GM15510 (cell line): ENCODE measurements around the gene ACOXL.

Source experiments
- POLR2A ChIP-seq: IDR thresholded peaks from 3 replicates; pipeline ENCODE4 v1.6.1; 2011; ENCODE audit warnings: borderline replicate concordance; ENCODE audit not compliant: insufficient read length; ENCODE audit errors: extremely low read depth

The ACOXL gene

DNA sequence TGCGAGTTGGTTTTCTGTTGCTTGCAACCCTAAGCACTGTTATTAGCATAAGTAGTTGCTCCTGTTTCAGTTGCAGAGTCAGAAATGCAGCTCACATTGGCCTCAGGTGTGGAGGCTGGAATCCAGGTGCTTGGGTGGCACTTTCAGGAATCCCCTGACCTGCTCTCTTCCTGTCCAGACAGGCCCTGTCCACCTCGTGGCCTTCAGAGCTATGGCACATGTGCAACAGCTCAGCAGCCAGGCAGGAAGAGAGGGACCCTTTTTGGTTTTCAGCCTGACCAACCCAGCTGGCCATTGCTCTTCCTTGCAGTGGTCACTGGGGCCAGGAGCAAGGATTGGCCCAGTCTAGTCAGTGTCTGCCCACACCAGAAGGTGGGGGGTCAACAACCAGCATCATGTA lies 12.7 kb downstream of the ACOXL start:
- no peak for TF ChIP-seq POLR2A

GRCh38 chr2:110746586-110747521 lies 14.5 kb downstream of the ACOXL start:
- no peak for TF ChIP-seq POLR2A

- no peak for TF ChIP-seq POLR2A
Observed at GRCh38 chr2:110747522-110748488, 15.4 kb downstream of the ACOXL start.

- TF ChIP-seq POLR2A: no peak
Observed at GRCh38 chr2:110748489-110748867, 16.1 kb downstream of the ACOXL start.

DNA sequence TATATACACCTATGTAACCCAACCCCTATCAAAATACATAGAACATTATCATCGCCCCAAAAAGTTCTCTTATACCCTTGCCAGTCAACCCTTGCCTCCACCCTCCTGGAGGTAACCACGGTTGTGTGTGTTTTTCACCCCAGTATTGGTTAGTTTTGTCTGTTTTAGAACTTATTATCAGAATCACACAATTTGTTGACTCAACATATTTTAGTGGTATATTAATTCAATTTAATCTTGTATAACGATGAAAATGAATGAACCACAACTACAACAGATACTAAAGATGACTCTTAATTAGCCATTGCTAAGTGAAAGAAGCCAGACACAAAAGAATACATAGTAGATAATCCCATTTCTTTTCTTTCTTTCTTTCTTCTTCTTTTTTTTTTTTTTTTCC lies 19.3 kb downstream of the ACOXL start:
- no peak for TF ChIP-seq POLR2A

DNA sequence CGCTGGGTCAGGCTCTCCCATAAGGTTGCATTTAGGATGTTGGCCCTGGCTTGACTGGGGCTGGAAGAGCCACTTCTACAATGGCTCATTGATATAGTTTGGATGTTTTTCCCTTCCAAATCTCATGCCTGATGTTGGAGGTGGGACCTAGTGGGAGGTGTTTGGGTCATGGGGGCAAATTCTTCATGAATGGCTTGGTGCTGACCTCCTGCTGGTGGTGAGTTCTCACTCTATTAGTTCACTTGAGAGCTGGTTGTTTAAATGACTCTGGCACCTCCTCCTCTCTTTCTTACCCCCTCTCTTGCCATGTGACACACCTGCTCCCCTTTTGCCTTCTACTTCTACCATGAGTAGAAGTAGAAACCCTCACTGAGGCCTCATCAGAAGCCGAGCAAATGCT lies 20.5 kb downstream of the ACOXL start:
- no peak for TF ChIP-seq POLR2A

DNA sequence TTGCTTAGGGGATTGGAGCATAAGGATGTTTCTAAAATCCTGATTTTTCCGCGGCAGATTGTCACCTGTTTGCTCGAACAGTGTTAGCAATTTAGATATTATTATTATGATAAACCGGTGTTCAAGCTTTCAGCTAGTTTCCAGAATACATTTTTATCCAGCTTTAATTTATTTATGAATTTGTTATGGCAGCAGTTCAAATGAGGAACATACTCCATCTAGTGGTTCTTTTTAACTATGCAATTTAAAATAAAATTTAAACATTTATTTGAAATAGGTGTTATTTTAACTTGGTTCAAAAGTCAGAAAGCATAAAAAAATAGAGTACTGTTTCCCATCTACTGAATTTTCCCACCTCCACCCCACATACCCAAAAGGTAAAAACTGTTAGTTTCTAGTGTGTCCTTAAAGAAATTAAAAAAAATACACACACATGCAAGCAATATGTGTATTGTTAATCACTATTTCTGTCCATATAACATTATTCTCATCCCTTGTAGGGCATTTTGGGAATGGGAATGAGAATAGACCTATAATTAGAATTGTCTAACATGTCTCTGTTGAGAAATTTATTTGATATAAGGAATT lies 23.2 kb downstream of the ACOXL start:
- TF ChIP-seq POLR2A: no peak

- TF ChIP-seq POLR2A: no peak
Observed at GRCh38 chr2:110759411-110759810, 27.0 kb downstream of the ACOXL start.

GRCh38 chr2:110764931-110765330 lies 32.6 kb downstream of the ACOXL start:
- no peak for TF ChIP-seq POLR2A

GRCh38 chr2:110766291-110766690 lies 33.9 kb downstream of the ACOXL start:
- no peak for TF ChIP-seq POLR2A

GRCh38 chr2:110768591-110768990 lies 36.2 kb downstream of the ACOXL start:
- TF ChIP-seq POLR2A: no peak

DNA sequence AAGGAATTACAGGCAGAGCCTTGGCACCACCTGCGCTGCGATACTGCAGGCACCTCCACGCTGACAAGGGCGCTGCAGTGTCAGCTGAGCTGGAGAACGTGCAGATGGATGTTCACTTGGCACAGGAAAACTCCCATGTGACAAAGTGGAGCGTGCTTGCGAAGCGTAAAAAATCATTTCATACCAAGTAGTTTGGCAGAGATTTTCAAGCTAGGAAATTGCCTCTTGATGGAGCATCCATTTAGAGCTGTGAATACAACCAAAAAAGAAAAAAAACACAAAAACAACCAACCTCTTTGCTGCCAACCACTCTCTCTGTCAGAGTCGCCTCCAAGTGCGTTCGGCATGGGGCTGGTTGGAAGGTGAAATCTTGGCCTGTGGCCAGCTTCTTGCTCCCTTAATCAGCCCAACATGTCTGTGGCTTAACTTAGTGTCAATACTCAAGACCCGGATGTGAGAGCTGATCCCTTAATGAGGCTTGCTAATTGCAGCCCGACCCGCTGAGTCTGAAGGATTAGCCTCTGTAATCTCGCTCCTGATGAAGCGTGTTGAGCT lies 38.1 kb downstream of the ACOXL start:
- no peak for TF ChIP-seq POLR2A

DNA sequence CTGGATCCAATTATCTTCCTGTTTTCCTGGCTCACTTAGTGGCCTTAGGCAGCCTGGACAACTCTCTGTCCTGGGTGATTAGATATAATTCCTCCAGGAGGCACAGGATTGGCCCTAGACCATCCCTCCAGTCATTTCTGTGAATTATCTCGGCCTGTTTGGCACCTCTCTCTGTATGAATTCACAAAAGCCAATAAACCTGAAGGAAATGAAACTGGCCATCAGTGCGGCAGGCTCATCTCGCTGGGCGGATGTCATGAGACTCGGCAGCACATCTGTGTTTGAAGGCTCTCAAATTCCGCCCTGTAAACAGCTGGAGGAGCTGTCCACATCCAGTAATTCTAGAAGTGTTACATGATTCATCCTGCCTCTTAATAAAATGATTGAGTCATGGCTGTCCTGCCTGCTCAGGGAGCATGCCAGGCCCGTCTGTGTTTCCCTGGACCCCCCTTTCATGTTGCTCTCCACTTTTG lies 38.6 kb downstream of the ACOXL start:
- no peak for TF ChIP-seq POLR2A

DNA sequence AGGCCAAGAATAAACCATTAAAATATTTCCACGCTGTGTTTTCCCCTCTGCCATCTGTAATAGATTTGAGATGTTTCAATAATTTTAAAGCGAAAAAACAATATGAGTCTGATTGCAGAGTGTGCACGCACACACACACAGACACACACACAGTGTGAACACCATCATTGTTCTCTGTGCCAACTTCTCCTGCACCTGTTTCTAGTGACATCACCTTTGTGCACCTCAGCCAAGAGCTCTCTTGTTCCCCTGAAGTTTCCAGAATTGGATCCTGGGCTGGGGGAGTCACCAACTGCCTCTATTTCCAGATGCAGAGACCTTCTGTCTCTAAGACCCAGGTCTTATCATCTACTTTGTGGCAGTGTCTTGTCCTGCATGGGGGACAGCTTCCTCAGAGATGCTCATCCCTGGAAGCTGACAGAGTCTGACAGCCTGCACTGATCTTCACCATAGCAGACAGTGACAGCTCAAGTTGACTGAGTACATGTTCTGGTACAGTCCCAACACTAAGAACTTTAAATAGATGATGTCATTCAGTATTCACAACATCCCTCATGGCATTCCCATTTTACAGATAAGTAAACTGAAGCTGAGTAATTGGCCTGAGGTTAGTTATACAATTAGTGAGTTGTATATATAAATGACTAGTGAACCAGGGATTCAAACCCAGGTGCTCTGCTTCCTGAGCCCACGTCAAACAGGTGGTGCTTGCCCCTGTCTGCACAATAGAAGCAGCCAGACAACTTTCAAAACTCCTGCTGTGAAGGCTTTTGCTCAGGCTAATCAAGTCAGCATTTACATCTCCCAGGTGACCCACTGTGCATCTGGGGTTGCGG lies 39.4 kb downstream of the ACOXL start:
- TF ChIP-seq POLR2A: no peak
